GM12873 (cell line): ENCODE results near the gene URI1.

Experiments used
- TF ChIP-seq, protein P1 (sequence below): IDR thresholded peaks from 2 replicates; pipeline ENCODE4 v1.5.1; 2012; ENCODE audit warnings: low read depth, mild to moderate bottlenecking, moderate library complexity, low read length, control low read depth; ENCODE audit not compliant: insufficient read depth; ENCODE audit errors: missing control alignments

URI1 gene

DNA sequence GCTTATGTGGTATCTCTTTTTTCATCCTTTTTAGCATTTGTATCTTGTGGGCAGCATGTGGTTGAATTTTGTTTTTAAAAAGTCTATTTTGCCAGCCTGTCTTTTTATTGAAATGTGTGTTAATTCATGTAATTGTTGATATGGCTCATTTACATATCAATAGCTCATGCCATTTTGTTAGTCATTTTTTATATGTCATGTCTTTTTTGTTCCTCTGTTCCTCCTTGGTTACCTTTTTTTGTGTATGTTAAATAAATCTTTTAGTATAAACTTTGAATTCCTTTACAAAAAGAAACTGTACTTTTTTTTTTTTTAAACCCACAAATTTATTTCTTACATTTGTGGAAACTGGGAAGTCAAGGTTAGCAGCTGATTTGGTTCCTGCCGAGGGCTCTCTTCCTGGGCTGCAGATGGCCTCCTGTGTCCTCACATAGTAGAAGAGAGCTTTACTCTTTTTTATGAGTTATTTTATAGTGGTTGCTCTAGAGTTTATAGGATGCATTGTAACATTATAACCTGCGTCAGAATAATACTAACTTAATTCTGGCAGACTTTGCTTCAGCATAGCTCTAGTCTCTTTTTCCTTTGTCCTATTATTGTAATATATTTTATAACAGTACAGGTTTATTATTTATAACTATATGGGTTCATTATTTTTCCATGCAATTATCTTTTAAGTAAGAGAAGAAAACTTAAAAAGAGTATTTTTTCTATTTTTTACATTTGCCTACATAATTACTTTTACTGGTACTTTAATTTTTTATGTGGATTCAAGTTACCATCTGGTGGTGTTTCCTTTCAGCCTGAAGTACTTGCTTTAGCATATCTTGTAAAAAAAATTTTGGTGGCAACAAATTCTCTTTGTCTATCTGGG lies 86.3 kb downstream of the URI1 start:
- TF ChIP-seq, protein P1, sequence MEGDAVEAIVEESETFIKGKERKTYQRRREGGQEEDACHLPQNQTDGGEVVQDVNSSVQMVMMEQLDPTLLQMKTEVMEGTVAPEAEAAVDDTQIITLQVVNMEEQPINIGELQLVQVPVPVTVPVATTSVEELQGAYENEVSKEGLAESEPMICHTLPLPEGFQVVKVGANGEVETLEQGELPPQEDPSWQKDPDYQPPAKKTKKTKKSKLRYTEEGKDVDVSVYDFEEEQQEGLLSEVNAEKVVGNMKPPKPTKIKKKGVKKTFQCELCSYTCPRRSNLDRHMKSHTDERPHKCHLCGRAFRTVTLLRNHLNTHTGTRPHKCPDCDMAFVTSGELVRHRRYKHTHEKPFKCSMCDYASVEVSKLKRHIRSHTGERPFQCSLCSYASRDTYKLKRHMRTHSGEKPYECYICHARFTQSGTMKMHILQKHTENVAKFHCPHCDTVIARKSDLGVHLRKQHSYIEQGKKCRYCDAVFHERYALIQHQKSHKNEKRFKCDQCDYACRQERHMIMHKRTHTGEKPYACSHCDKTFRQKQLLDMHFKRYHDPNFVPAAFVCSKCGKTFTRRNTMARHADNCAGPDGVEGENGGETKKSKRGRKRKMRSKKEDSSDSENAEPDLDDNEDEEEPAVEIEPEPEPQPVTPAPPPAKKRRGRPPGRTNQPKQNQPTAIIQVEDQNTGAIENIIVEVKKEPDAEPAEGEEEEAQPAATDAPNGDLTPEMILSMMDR, result no peak

DNA sequence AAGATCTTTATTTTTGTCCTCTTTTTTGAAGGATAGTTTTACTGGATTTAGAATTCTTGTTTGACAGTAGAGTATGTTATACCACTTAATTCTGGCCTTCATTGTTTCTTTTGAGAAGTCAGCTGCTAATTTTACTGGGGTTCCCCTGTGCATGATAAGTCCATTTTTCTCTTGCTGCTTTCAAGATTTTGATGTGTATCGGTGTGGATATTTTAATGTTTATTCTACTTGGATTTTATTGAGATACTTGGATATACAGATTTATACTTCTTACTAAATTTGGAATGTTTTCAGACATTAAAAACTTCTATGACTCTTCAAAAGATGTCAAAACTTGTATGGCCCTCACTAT lies 86.9 kb downstream of the URI1 start:
- TF ChIP-seq, protein P1, result no peak

DNA sequence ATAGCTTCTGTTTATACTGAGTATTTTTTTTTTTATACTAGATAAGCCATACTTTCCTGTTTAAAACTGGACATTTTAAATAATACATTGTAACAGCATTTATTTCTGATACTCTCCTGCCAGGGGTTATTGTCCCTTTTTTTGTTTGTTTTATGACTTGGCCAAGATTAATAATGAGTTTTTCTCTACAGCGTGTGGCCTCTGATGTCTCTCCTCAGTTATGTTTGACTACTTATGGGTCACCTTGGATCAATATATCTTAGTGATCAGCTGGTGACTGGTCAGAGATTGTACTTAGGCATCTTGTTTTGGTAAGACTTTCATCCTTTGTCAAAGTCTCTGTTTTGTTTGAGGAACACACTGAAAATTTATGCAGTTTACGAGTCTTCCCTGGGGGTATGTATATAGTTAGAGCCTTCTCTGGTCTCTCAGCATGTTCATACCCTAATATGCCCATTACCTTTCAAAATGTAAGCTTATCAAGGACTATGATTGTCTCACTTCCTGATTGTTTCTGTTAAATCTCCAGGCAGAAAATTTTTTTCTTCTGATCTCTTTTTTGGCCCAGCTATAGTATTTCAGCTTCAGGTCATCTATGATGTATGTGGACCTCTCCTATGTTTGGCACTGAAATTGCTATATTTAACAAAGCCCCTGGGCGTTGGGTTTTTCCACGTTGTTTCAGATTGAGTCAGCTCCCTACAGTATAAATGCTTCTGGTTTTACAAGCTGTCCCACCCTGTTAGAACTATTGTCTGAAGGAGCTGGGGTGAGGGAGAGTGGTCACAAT lies 87.9 kb downstream of the URI1 start:
- TF ChIP-seq, protein P1, result no peak

DNA sequence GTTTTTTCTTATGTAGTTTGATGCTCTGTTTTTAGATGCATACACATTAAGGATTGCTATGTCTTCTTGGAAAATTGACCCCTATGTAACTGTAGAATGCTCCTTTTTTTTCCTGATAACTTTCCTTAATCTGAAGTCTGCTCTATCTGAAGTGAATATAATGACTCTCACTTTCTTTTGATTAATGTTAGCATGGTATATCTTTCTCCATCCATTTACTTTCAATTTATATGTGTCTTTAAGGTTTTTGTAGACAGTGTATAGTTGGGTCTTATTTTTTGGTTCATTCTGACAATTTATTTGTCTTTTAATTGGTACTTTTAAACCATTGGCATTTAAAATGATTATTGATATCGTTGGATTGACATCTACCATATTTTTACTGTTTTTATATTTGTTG lies 92.3 kb downstream of the URI1 start:
- TF ChIP-seq, protein P1, result no peak

DNA sequence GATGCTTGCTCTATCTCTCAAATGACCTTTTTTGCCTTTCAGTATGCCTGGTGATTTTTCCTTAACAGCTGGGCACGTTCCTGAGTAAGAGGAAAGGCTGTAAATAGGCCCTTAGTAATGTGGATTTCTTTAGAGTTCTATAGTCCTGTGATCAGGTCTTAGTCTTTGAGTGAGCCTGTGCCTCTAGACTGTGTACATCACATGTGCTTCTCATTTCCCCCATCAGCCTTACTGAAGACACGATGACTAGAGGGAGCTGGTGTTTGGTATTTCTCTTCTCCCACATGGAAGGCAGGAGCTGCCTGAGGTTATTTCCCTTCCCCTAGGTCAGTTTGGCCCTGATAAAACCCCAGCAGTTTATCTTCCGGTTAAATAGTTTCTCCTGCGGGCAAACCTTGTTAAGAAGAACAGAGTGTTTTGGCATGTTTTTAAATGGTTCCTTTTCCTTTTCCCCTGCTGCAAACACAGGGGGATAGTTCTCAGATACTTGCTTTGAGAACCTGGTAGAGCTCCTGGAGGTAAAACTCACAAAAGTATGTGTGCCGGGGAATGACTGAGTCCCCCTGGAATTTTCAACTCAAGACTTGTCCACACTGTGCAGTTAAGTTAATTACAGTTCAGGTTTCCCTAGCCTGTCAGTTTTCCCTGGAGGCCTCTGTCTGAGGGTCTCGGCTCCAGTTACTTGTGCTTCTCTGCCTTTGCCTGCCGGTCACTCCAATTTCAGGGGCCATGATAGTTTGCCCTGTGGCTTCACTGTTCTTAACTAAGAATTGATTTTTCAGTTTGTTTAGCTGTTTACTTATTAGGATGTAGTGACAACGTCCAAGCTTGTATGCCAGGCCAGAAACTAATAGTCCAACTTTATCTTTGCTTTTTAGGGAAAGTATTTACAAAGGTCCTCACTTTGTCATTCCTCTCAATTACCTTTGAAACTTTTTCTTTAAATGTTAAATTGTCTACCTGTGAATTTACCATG lies 94.4 kb downstream of the URI1 start:
- TF ChIP-seq, protein P1, result no peak

DNA sequence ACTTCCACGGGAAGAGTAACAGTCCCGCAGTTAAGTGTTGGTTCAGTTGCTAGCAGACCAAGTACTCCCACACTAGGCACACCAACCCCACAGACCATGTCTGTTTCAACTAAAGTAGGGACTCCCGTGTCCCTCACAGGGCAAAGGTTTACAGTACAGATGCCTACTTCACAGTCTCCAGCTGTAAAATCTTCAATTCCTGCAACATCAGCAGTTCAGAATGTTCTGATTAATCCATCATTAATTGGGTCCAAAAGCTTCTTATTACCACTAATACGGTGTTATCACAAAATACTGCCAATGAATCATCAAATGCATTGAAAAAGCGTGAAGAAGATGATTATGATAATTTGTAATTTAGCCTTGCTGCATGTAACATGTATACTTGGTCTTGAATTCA lies 95.8 kb downstream of the URI1 start:
- TF ChIP-seq, protein P1, result no peak
